Neural cell (in vitro differentiated cells): ENCODE measurements around the gene LRRC63. TPM values are rescaled to one million over a fixed set of nuclear protein-coding genes. Genes with fewer than 3 reads are reported as not detected.

Source experiments
- H2AFZ ChIP-seq: fragments of 200-600, 300-800 bp; sonication (generic), shearing (Covaris generic); 2 replicates; pipeline ENCODE4 v1.6.0; 2014; ENCODE audit warnings: low read depth, mild to moderate bottlenecking, antibody characterized with exemption, low read length, moderate library complexity
- H3F3A ChIP-seq: fragments of 200-600 bp; shearing (Covaris generic); 2 replicates; pipeline ENCODE4 v1.6.1; 2016; ENCODE audit warnings: mild to moderate bottlenecking, moderate library complexity, mixed read lengths, antibody characterized with exemption, low read length; ENCODE audit not compliant: insufficient read depth, poor library complexity, severe bottlenecking
- H3K27ac ChIP-seq: fragments of 200-600, 300-800 bp; sonication (generic), shearing (Covaris generic); 2 replicates; pipeline ENCODE4 v1.5.1; 2014; ENCODE audit warnings: mild to moderate bottlenecking, low read length, moderate library complexity
- H3K27me3 ChIP-seq: fragments of 300-800, 200-600 bp; sonication (generic), shearing (Covaris generic); 2 replicates; pipeline ENCODE4 v1.6.0; 2014; ENCODE audit warnings: mild to moderate bottlenecking, low read depth, low read length, moderate library complexity; ENCODE audit not compliant: insufficient read depth
- H3K36me3 ChIP-seq: fragments of 300-800, 200-600 bp; sonication (generic), shearing (Covaris generic); 2 replicates; pipeline ENCODE4 v1.5.1; 2014; ENCODE audit warnings: mild to moderate bottlenecking, antibody characterized with exemption, low read length, moderate library complexity; ENCODE audit not compliant: insufficient read depth
- H3K4me2 ChIP-seq: fragments of 300-800, 200-600 bp; sonication (generic), shearing (Covaris generic); 2 replicates; pipeline ENCODE4 v1.6.0; 2014; ENCODE audit warnings: mild to moderate bottlenecking, low read length
- H3K4me3 ChIP-seq: fragments of 300-800, 200-600 bp; sonication (generic), shearing (Covaris generic); 2 replicates; pipeline ENCODE4 v1.5.1; 2014; ENCODE audit warnings: mild to moderate bottlenecking, low read length, moderate library complexity
- H3K79me2 ChIP-seq: fragments of 200-600 bp; shearing (Covaris generic); replicated peaks from 2 replicates; pipeline ENCODE4 v1.6.0; 2014; ENCODE audit warnings: mild to moderate bottlenecking, low read length, moderate library complexity; ENCODE audit not compliant: insufficient read depth
- H3K9ac ChIP-seq: fragments of 300-800, 200-600 bp; sonication (generic), shearing (Covaris generic); 2 replicates; pipeline ENCODE4 v1.6.1; 2016; ENCODE audit warnings: mild to moderate bottlenecking, low read length, mixed read lengths
- H3K9me2 ChIP-seq: fragments of 200-600 bp; shearing (Covaris generic); 2 replicates; pipeline ENCODE4 v1.6.1; 2016; ENCODE audit warnings: mild to moderate bottlenecking, low read length, mixed read lengths; ENCODE audit not compliant: insufficient read depth
- H3K9me3 ChIP-seq: fragments of 200-600, 300-800 bp; sonication (generic), shearing (Covaris generic); 2 replicates; pipeline ENCODE4 v1.6.1; 2016; ENCODE audit warnings: mild to moderate bottlenecking, mixed run types, low read length, moderate library complexity, mixed read lengths
- H4K20me1 ChIP-seq: fragments of 200-600 bp; shearing (Covaris generic); 2 replicates; pipeline ENCODE4 v1.6.1; 2016; ENCODE audit warnings: mild to moderate bottlenecking, mixed run types; ENCODE audit not compliant: insufficient read depth
- CTCF ChIP-seq: fragments of 450-650 bp; IDR thresholded peaks from 2 replicates; pipeline ENCODE4 v1.5.1; 2014; ENCODE audit warnings: antibody characterized with exemption, mild to moderate bottlenecking, moderate library complexity; ENCODE audit not compliant: poor library complexity, severe bottlenecking
- EP300 ChIP-seq: fragments of 450-650 bp; conservative IDR thresholded peaks from 2 replicates; pipeline ENCODE4 v1.6.1; 2014; ENCODE audit warnings: antibody characterized with exemption, mild to moderate bottlenecking, moderate library complexity; ENCODE audit not compliant: poor library complexity, severe bottlenecking
- EZH2 ChIP-seq: fragments of 200-600, 300-800 bp; shearing (Covaris generic), sonication (generic); IDR thresholded peaks from 2 replicates; pipeline ENCODE4 v1.6.1; 2014; ENCODE audit warnings: antibody characterized with exemption, low read length, borderline replicate concordance, mild to moderate bottlenecking; ENCODE audit not compliant: insufficient read depth, poor library complexity, severe bottlenecking
- MXI1 ChIP-seq: fragments of 450-650 bp; conservative IDR thresholded peaks from 2 replicates; pipeline ENCODE4 v1.6.1; 2014; ENCODE audit warnings: antibody characterized with exemption, mild to moderate bottlenecking; ENCODE audit not compliant: poor library complexity, severe bottlenecking
- POLR2AphosphoS5 ChIP-seq: IDR thresholded peaks from 2 replicates; pipeline ENCODE4 v1.6.1; 2012
- RAD21 ChIP-seq: fragments of 450-650 bp; conservative IDR thresholded peaks from 2 replicates; pipeline ENCODE4 v1.6.1; 2014; ENCODE audit warnings: antibody characterized with exemption, mild to moderate bottlenecking, moderate library complexity
- SMC3 ChIP-seq: fragments of 450-650 bp; conservative IDR thresholded peaks from 2 replicates; pipeline ENCODE4 v1.6.1; 2014; ENCODE audit warnings: antibody characterized with exemption, mild to moderate bottlenecking, moderate library complexity; ENCODE audit not compliant: poor library complexity
- TAF1 ChIP-seq: IDR thresholded peaks from 2 replicates; pipeline ENCODE4 v1.6.1; 2012; ENCODE audit warnings: low read depth
- polyA plus RNA-seq: library from polyadenylated mRNA; depleted of rRNA; stranded (reverse); fragments of >200 nt; gene quantifications from 2 replicates; pipeline ENCODE4 v1.2.3, GENCODE V29; 2014
- TF ChIP-seq, protein P1 (sequence below): IDR thresholded peaks from 2 replicates; pipeline ENCODE4 v1.6.1; 2012; ENCODE audit warnings: borderline replicate concordance

LRRC63 gene
- polyA plus RNA-seq, 1 donor from 2014 or later, result not detected

DNA sequence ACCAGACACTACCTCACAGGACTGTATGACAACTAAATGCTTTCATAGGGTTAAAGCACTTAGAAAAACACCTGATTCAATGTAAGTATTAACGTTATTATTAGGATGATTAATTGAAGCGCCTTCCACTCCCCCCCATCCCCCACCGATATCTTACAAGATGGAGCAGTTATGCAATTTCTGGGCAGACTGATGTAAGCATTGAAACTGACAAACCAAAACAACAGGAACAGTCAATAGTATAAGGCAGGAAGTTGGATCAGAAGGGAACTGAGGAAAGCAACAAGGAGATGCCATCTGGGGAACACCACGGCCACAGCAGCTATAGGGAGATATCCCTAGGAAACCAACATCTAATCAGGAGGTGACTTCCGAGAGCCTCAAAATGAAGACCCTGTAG, 33.6 kb upstream of the LRRC63 start:
- Histone ChIP-seq H4K20me1 (no peaks in the 10 kb centered on the region), H3K27me3 (no peaks in the 10 kb centered on the region), H3K27ac (no peak overlapping the region), H3K9me2 (no peaks in the 10 kb centered on the region), H3K4me3 (no peak overlapping the region), H3F3A (no peaks in the 10 kb centered on the region), H3K79me2 (no peaks in the 10 kb centered on the region), H3K4me2 (no peak overlapping the region), H3K36me3 (no peaks in the 10 kb centered on the region), H2AFZ (no peak overlapping the region), H3K9ac (no peak overlapping the region), H3K9me3 (no peaks in the 10 kb centered on the region)
- TF ChIP-seq SMC3 (no peak), CTCF (no peak), MXI1 (no peak)

DNA sequence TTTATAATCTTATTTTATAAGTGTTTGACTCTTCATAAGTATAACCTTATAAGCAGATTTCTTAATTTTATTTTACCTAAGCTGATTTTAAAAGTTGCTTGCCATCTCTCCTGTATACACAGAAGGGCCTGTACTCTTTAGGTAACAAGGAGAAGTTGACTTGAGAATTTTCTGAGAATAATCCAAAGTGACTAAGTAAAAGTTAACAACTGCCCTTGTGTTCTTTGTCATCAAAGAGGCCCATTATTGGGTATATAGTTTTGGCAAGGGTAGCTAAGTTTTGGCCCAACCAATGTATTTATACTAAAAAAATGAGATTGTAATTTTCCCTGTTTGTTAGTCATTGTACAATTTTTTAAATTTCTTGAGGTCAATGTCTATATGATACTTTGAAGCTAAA, 32.9 kb upstream of the LRRC63 start:
- Histone ChIP-seq H3K79me2 (no peaks in the 10 kb centered on the region), H3K9me3 (no peaks in the 10 kb centered on the region), H3K4me3 (no peak overlapping the region), H3K27ac (no peak overlapping the region), H3K4me2 (no peak overlapping the region), H4K20me1 (no peaks in the 10 kb centered on the region), H2AFZ (no peak overlapping the region), H3K27me3 (no peaks in the 10 kb centered on the region), H3F3A (no peaks in the 10 kb centered on the region), H3K9me2 (no peaks in the 10 kb centered on the region), H3K9ac (no peak overlapping the region), H3K36me3 (no peaks in the 10 kb centered on the region)
- TF ChIP-seq MXI1 (no peak), EP300 (no peak)
- TF ChIP-seq, protein P1, sequence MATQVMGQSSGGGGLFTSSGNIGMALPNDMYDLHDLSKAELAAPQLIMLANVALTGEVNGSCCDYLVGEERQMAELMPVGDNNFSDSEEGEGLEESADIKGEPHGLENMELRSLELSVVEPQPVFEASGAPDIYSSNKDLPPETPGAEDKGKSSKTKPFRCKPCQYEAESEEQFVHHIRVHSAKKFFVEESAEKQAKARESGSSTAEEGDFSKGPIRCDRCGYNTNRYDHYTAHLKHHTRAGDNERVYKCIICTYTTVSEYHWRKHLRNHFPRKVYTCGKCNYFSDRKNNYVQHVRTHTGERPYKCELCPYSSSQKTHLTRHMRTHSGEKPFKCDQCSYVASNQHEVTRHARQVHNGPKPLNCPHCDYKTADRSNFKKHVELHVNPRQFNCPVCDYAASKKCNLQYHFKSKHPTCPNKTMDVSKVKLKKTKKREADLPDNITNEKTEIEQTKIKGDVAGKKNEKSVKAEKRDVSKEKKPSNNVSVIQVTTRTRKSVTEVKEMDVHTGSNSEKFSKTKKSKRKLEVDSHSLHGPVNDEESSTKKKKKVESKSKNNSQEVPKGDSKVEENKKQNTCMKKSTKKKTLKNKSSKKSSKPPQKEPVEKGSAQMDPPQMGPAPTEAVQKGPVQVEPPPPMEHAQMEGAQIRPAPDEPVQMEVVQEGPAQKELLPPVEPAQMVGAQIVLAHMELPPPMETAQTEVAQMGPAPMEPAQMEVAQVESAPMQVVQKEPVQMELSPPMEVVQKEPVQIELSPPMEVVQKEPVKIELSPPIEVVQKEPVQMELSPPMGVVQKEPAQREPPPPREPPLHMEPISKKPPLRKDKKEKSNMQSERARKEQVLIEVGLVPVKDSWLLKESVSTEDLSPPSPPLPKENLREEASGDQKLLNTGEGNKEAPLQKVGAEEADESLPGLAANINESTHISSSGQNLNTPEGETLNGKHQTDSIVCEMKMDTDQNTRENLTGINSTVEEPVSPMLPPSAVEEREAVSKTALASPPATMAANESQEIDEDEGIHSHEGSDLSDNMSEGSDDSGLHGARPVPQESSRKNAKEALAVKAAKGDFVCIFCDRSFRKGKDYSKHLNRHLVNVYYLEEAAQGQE, result no peak

GRCh38 chr13:46179491-46179908, 32.2 kb upstream of the LRRC63 start:
- no peaks in the 10 kb centered on the region for H3K79me2 ChIP-seq
- H2AFZ ChIP-seq, result no peak overlapping the region
- H3K27me3 ChIP-seq, result no peaks in the 10 kb centered on the region
- H3K9me3 ChIP-seq, result no peaks in the 10 kb centered on the region
- no peak overlapping the region for H3K4me2 ChIP-seq
- no peaks in the 10 kb centered on the region for H3F3A ChIP-seq
- H3K9ac ChIP-seq, result no peak overlapping the region
- H3K36me3 ChIP-seq, result no peaks in the 10 kb centered on the region
- no peaks in the 10 kb centered on the region for H4K20me1 ChIP-seq
- no peak overlapping the region for H3K4me3 ChIP-seq
- no peak for TF ChIP-seq SMC3
- no peak for TF ChIP-seq TAF1
- no peak for TF ChIP-seq EP300
- no peak for TF ChIP-seq CTCF
- TF ChIP-seq RAD21, result no peak
- TF ChIP-seq, protein P1, result no peak
- TF ChIP-seq POLR2AphosphoS5, result no peak
- TF ChIP-seq EZH2, result no peak
- TF ChIP-seq MXI1, result no peak
- no peak overlapping the region for H3K27ac ChIP-seq
- no peaks in the 10 kb centered on the region for H3K9me2 ChIP-seq
